Mesendoderm (in vitro differentiated cells): ENCODE results near the gene HGS. TPM values are rescaled to one million over a fixed set of nuclear protein-coding genes. Genes with fewer than 3 reads are reported as not detected.

Source experiments
- DNase-seq: peaks from one replicate; pipeline ENCODE4 v3.0.0; 2013
- H2AK5ac ChIP-seq: 2 replicates; pipeline ENCODE4 v1.6.1; 2013; ENCODE audit warnings: low read length, inconsistent platforms
- H2BK120ac ChIP-seq: 2 replicates; pipeline ENCODE4 v1.6.1; 2013; ENCODE audit warnings: low read depth, mild to moderate bottlenecking, low read length, moderate library complexity, mixed read lengths
- H2BK15ac ChIP-seq: replicated peaks from 2 replicates; pipeline ENCODE4 v1.6.1; 2013; ENCODE audit warnings: low read depth, mild to moderate bottlenecking, moderate library complexity
- H2BK5ac ChIP-seq: 2 replicates; pipeline ENCODE4 v1.6.1; 2013; ENCODE audit warnings: low read length, inconsistent platforms
- H3K18ac ChIP-seq: 2 replicates; pipeline ENCODE4 v1.6.1; 2013; ENCODE audit warnings: mild to moderate bottlenecking, low read length, mixed read lengths
- H3K23ac ChIP-seq: one replicate; pipeline ENCODE4 v1.6.1; 2013; ENCODE audit warnings: low read length
- H3K27ac ChIP-seq: 2 replicates; pipeline ENCODE4 v1.5.1; 2013; ENCODE audit warnings: low read depth, mild to moderate bottlenecking, inconsistent platforms, low read length, moderate library complexity
- H3K27me3 ChIP-seq: 2 replicates; pipeline ENCODE4 v1.6.1; 2013; ENCODE audit warnings: low read length, control low read depth, mild to moderate bottlenecking, inconsistent platforms; ENCODE audit not compliant: insufficient read depth, poor library complexity
- H3K36me3 ChIP-seq: 2 replicates; pipeline ENCODE4 v1.6.1; 2013; ENCODE audit warnings: low read length, inconsistent platforms; ENCODE audit not compliant: control insufficient read depth, insufficient read depth
- H3K4ac ChIP-seq: one replicate; pipeline ENCODE4 v1.6.1; 2013; ENCODE audit warnings: low read depth, mild to moderate bottlenecking, low read length, moderate library complexity
- H3K4me1 ChIP-seq: 2 replicates; pipeline ENCODE4 v1.6.1; 2013; ENCODE audit warnings: low read depth, low read length, inconsistent platforms; ENCODE audit not compliant: control insufficient read depth
- H3K4me2 ChIP-seq: 2 replicates; pipeline ENCODE4 v1.6.1; 2013; ENCODE audit warnings: low read length
- H3K4me3 ChIP-seq: 2 replicates; pipeline ENCODE4 v1.5.1; 2013; ENCODE audit warnings: mild to moderate bottlenecking, low read length
- H3K56ac ChIP-seq: one replicate; pipeline ENCODE4 v1.6.1; 2013; ENCODE audit warnings: low read length
- H3K79me1 ChIP-seq: 2 replicates; pipeline ENCODE4 v1.6.1; 2013; ENCODE audit warnings: low read length, inconsistent platforms
- H3K79me2 ChIP-seq: 2 replicates; pipeline ENCODE4 v1.6.1; 2013; ENCODE audit warnings: mild to moderate bottlenecking, low read length; ENCODE audit not compliant: control insufficient read depth, insufficient read depth
- H3K9ac ChIP-seq: 2 replicates; pipeline ENCODE4 v1.6.1; 2013; ENCODE audit warnings: low read length, inconsistent platforms
- H4K5ac ChIP-seq: one replicate; pipeline ENCODE4 v1.6.1; 2013; ENCODE audit warnings: low read length
- H4K8ac ChIP-seq: one replicate; pipeline ENCODE4 v1.6.1; 2013; ENCODE audit warnings: low read depth, mild to moderate bottlenecking, control low read depth, low read length, moderate library complexity
- WGBS: extraction: QIAGEN DNeasy Blood & Tissue Kit; methylation state at CpG from one replicate; pipeline ENCODE4 v1.1.7; 2013; ENCODE audit warnings: low lambda C conversion rate, missing lambda C conversion rate; ENCODE audit not compliant: insufficient coverage; ENCODE audit errors: extremely low coverage; 5-methylcytosine and 5-hydroxymethylcytosine counted together
- polyA plus RNA-seq, 2 experiments: library from polyadenylated mRNA; stranded (reverse); fragments of 200-250 nt; gene quantifications; one replicate each; pipeline ENCODE4 v1.2.3, GENCODE V29; 2013

HGS gene
- 41.6 TPM for polyA plus RNA-seq (2013, experiment 1 of 2)
- polyA plus RNA-seq (2013, experiment 2 of 2) = 41.5 TPM

GRCh38 chr17:81683584-81684441 lies at the start of gene HGS, which contains the start of gene ARL16:
HGS (plus strand) TSS chr17:81684011; CDS start chr17:81684067, 56 bp downstream.
ARL16 (minus strand) TSS chr17:81683797; CDS start chr17:81683753, 44 bp downstream.
- H3K27ac ChIP-seq = peak within 1 kb of the TSS; percentile 39
- H2BK120ac ChIP-seq = peak within 1 kb of the TSS; percentile 40
- H3K18ac ChIP-seq = peak within 1 kb of the TSS; percentile 83
- peaks cover 33% of the 10 kb centered on the region for H3K79me2 ChIP-seq
- H3K4me3 ChIP-seq = peak within 1 kb of the TSS; percentile 95
- peak; percentile 100 for DNase-seq
- no peak within 1 kb of the TSS for H2AK5ac ChIP-seq
- H3K27me3 ChIP-seq = no peaks in the 10 kb centered on the region
- H3K4me1 ChIP-seq = peaks cover 3% of the 10 kb centered on the region
- H3K36me3 ChIP-seq = peaks cover 6% of the 10 kb centered on the region
- H3K9ac ChIP-seq = peak within 1 kb of the TSS; percentile 95
- peaks cover 17% of the 10 kb centered on the region for H3K79me1 ChIP-seq
- no peak within 1 kb of the TSS for H4K8ac ChIP-seq
- no peak within 1 kb of the TSS for H4K5ac ChIP-seq
- H2BK15ac ChIP-seq = no peak within 1 kb of the TSS
- peak within 1 kb of the TSS; percentile 98 for H3K56ac ChIP-seq
- WGBS = no CpG with 5 or more reads among the region's 112 CpGs
- peak within 1 kb of the TSS; percentile 83 for H3K4ac ChIP-seq
- H3K4me2 ChIP-seq = peak within 1 kb of the TSS; percentile 66
- no peak within 1 kb of the TSS for H3K23ac ChIP-seq
- no peak within 1 kb of the TSS for H2BK5ac ChIP-seq

- no CpG with 5 or more reads among the region's 5 CpGs for WGBS
- no peak overlapping the region for H4K5ac ChIP-seq
- H3K4me3 ChIP-seq = no peak overlapping the region
These were observed 48.4 kb upstream of the HGS start for GRCh38 chr17:81635431-81635830.

GRCh38 chr17:81635973-81636504 lies 47.8 kb upstream of the HGS start:
- H4K5ac ChIP-seq = no peak overlapping the region
- no peak overlapping the region for H3K23ac ChIP-seq
- peak overlapping the region; percentile 87 for H3K56ac ChIP-seq
- peaks cover 5% of the 10 kb centered on the region for H3K79me1 ChIP-seq
- H2BK15ac ChIP-seq = no peak overlapping the region
- H3K18ac ChIP-seq = peak overlapping the region; percentile 98
- H2AK5ac ChIP-seq = no peak overlapping the region
- peak overlapping the region; percentile 95 for H3K4ac ChIP-seq
- no peak overlapping the region for H2BK5ac ChIP-seq
- peak overlapping the region; percentile 84 for H3K9ac ChIP-seq
- H3K27me3 ChIP-seq = no peaks in the 10 kb centered on the region
- H4K8ac ChIP-seq = no peak overlapping the region
- no peak overlapping the region for H2BK120ac ChIP-seq
- no peaks in the 10 kb centered on the region for H3K4me1 ChIP-seq
- H3K4me3 ChIP-seq = peak overlapping the region; percentile 90
- no peaks in the 10 kb centered on the region for H3K36me3 ChIP-seq
- no CpG with 5 or more reads among the region's 18 CpGs for WGBS
- H3K4me2 ChIP-seq = peak overlapping the region; percentile 90
- H3K27ac ChIP-seq = peak overlapping the region; percentile 79
- no peak for DNase-seq
- H3K79me2 ChIP-seq = peaks cover 36% of the 10 kb centered on the region

More at GRCh38 chr17:81635431-81635830, 48.4 kb upstream of the HGS start:
- Histone ChIP-seq H3K4ac (no peak overlapping the region), H3K79me2 (peaks cover 36% of the 10 kb centered on the region), H3K79me1 (peaks cover 5% of the 10 kb centered on the region), H3K23ac (no peak overlapping the region), H3K27ac (no peak overlapping the region), H4K8ac (no peak overlapping the region), H2AK5ac (no peak overlapping the region), H3K27me3 (no peaks in the 10 kb centered on the region), H2BK120ac (no peak overlapping the region), H3K18ac (no peak overlapping the region), H3K36me3 (no peaks in the 10 kb centered on the region), H3K4me2 (no peak overlapping the region), H2BK15ac (no peak overlapping the region), H3K9ac (peak overlapping the region; percentile 84), H3K4me1 (no peaks in the 10 kb centered on the region), H2BK5ac (no peak overlapping the region), H3K56ac (no peak overlapping the region)
- DNase-seq = no peak

GRCh38 chr17:81636505-81637288 lies 47.1 kb upstream of the HGS start, which contains the start of the genes NPLOC4 and TSPAN10:
NPLOC4 (minus strand) TSS chr17:81637112; CDS start chr17:81636930, 182 bp downstream.
TSPAN10 (plus strand) TSS chr17:81637196; CDS start chr17:81642413, 5,217 bp downstream.
- peak within 1 kb of the TSS; percentile 50 for H2BK5ac ChIP-seq

GRCh38 chr17:81638683-81639082 lies 45.1 kb upstream of the HGS start:
- H3K36me3 ChIP-seq = no peaks in the 10 kb centered on the region
- no peak overlapping the region for H4K8ac ChIP-seq
- H2BK15ac ChIP-seq = no peak overlapping the region
- H3K4me1 ChIP-seq = no peaks in the 10 kb centered on the region
- DNase-seq = no peak
- H2AK5ac ChIP-seq = no peak overlapping the region
- H4K5ac ChIP-seq = no peak overlapping the region
- H3K27me3 ChIP-seq = no peaks in the 10 kb centered on the region
- peaks cover 27% of the 10 kb centered on the region for H3K79me2 ChIP-seq
- H3K23ac ChIP-seq = no peak overlapping the region
- no CpG with 5 or more reads among the region's 4 CpGs for WGBS
- H3K18ac ChIP-seq = no peak overlapping the region
- H3K27ac ChIP-seq = no peak overlapping the region
- H3K4me2 ChIP-seq = no peak overlapping the region
- no peak overlapping the region for H3K9ac ChIP-seq
- no peak overlapping the region for H3K4ac ChIP-seq
- H3K79me1 ChIP-seq = peaks cover 1% of the 10 kb centered on the region
- H3K56ac ChIP-seq = no peak overlapping the region
- no peak overlapping the region for H2BK120ac ChIP-seq
- no peak overlapping the region for H3K4me3 ChIP-seq
- H2BK5ac ChIP-seq = no peak overlapping the region

More at GRCh38 chr17:81636505-81637288, 47.1 kb upstream of the HGS start, which contains the start of the genes NPLOC4 and TSPAN10:
- Histone ChIP-seq H3K18ac (peak within 1 kb of the TSS; percentile 98), H3K4ac (peak within 1 kb of the TSS; percentile 95), H3K27me3 (no peaks in the 10 kb centered on the region), H3K9ac (peak within 1 kb of the TSS; percentile 84), H3K23ac (no peak within 1 kb of the TSS), H4K8ac (peak within 1 kb of the TSS; percentile 100), H3K79me2 (peaks cover 34% of the 10 kb centered on the region), H3K79me1 (peaks cover 3% of the 10 kb centered on the region), H3K27ac (peak within 1 kb of the TSS; percentile 79), H3K36me3 (no peaks in the 10 kb centered on the region), H2AK5ac (no peak within 1 kb of the TSS), H3K4me2 (peak within 1 kb of the TSS; percentile 93), H2BK15ac (no peak within 1 kb of the TSS), H2BK120ac (no peak within 1 kb of the TSS), H3K4me3 (peak within 1 kb of the TSS; percentile 90), H3K4me1 (no peaks in the 10 kb centered on the region), H3K56ac (peak within 1 kb of the TSS; percentile 87), H4K5ac (no peak within 1 kb of the TSS)
- no CpG with 5 or more reads among the region's 77 CpGs for WGBS
- peak; percentile 87 for DNase-seq
